Measurements from ENCODE around the gene PLEKHA1. TPM values are rescaled to one million over a fixed set of nuclear protein-coding genes. Genes with fewer than 3 reads are reported as not detected.

Gene PLEKHA1
- total RNA-seq, 2 donors from 2014 or later: 7.0 to 8.7 TPM

- ATAC-seq: no peak
- Mint-ChIP-seq H3K27ac (peak overlapping the region in 1 of 2 donors; percentile 54), H3K36me3 (peaks cover 7% of the 10 kb centered on the region in 2 donors), H3K9me3 (peaks cover 6% of the 10 kb centered on the region in 2 donors)
- DNase-seq (ENCODE audit: low spot score in 2 of 2): no peak
Observed at GRCh38 chr10:122363311-122363710, 11.2 kb upstream of the PLEKHA1 start.

- DNase-seq (ENCODE audit: low spot score in 2 of 2): no peak
- Mint-ChIP-seq H3K27ac (no peak overlapping the region), H3K36me3 (peaks cover 1% of the 10 kb centered on the region in 2 donors), H3K9me3 (peaks cover under 1% of the 10 kb centered on the region in 2 donors)
- ATAC-seq: no peak
Observed at GRCh38 chr10:122363722-122364463, 10.6 kb upstream of the PLEKHA1 start.

GRCh38 chr10:122368502-122369254 is 5.8 kb upstream of the PLEKHA1 start:
- no peak for DNase-seq (ENCODE audit: low spot score in 2 of 2)
- H3K9me3 Mint-ChIP-seq: no peaks in the 10 kb centered on the region
- ATAC-seq: no peak
- H3K36me3 Mint-ChIP-seq: no peaks in the 10 kb centered on the region
- H3K27ac Mint-ChIP-seq: no peak overlapping the region

- Mint-ChIP-seq H3K36me3 (peaks cover 0 to 5% of the 10 kb centered on the region in 2 donors), H3K27ac (peak overlapping the region in 1 of 2 donors; percentile 41), H3K9me3 (no peaks in the 10 kb centered on the region)
- DNase-seq (ENCODE audit: low spot score in 2 of 2) (no peak), ATAC-seq (no peak)
Observed at GRCh38 chr10:122373108-122373507, 1.4 kb upstream of the PLEKHA1 start.

GRCh38 chr10:122373721-122374120 is 787 bp upstream of the PLEKHA1 start:
- H3K27ac Mint-ChIP-seq: peak overlapping the region; percentile 41 to 78
- peaks cover 0 to 5% of the 10 kb centered on the region in 2 donors for H3K36me3 Mint-ChIP-seq
- H3K9me3 Mint-ChIP-seq: no peaks in the 10 kb centered on the region
- DNase-seq (ENCODE audit: low spot score in 2 of 2): no peak
- no peak for ATAC-seq

GRCh38 chr10:122374859-122375678 is 561 bp downstream of the PLEKHA1 start:
- peak; percentile 65 to 69 for ATAC-seq
- DNase-seq (ENCODE audit: low spot score in 2 of 2): peak; percentile 70 to 89
- Mint-ChIP-seq H3K27ac (peak overlapping the region; percentile 91 to 98), H3K9me3 (peaks cover 0 to 1% of the 10 kb centered on the region in 2 donors), H3K36me3 (peaks cover 5 to 8% of the 10 kb centered on the region in 2 donors)

GRCh38 chr10:122375679-122376160 is 1.2 kb downstream of the PLEKHA1 start:
- no peak for DNase-seq (ENCODE audit: low spot score in 2 of 2)
- peaks cover 0 to 5% of the 10 kb centered on the region in 2 donors for H3K9me3 Mint-ChIP-seq
- peaks cover 5 to 14% of the 10 kb centered on the region in 2 donors for H3K36me3 Mint-ChIP-seq
- peak overlapping the region; percentile 91 to 98 for H3K27ac Mint-ChIP-seq
- ATAC-seq: no peak

- Mint-ChIP-seq H3K27ac (no peak overlapping the region), H3K9me3 (peaks cover 0 to 12% of the 10 kb centered on the region in 2 donors), H3K36me3 (peaks cover 5 to 21% of the 10 kb centered on the region in 2 donors)
- no peak for ATAC-seq
- DNase-seq (ENCODE audit: low spot score in 2 of 2): no peak
Observed at GRCh38 chr10:122376364-122376961, 2.0 kb downstream of the PLEKHA1 start.

- DNase-seq (ENCODE audit: low spot score in 2 of 2) (no peak), ATAC-seq (no peak)
- H3K36me3 Mint-ChIP-seq: peaks cover 5 to 24% of the 10 kb centered on the region in 2 donors
- H3K27ac Mint-ChIP-seq: no peak overlapping the region
- peaks cover 0 to 13% of the 10 kb centered on the region in 2 donors for H3K9me3 Mint-ChIP-seq
Observed at GRCh38 chr10:122379041-122379440, 4.5 kb downstream of the PLEKHA1 start.

- Mint-ChIP-seq H3K9me3 (peaks cover 0 to 13% of the 10 kb centered on the region in 2 donors), H3K27ac (no peak overlapping the region), H3K36me3 (peaks cover 5 to 24% of the 10 kb centered on the region in 2 donors)
- DNase-seq (ENCODE audit: low spot score in 2 of 2) (no peak), ATAC-seq (no peak)
Observed at GRCh38 chr10:122379537-122379936, 5.0 kb downstream of the PLEKHA1 start.

GRCh38 chr10:122380703-122381102 is 6.2 kb downstream of the PLEKHA1 start:
- H3K27ac Mint-ChIP-seq: no peak overlapping the region
- H3K36me3 Mint-ChIP-seq: peaks cover 0 to 24% of the 10 kb centered on the region in 2 donors

GRCh38 chr10:122381680-122382079 is 7.2 kb downstream of the PLEKHA1 start:
- peaks cover 0 to 24% of the 10 kb centered on the region in 2 donors for H3K36me3 Mint-ChIP-seq
- H3K9me3 Mint-ChIP-seq: peaks cover 0 to 13% of the 10 kb centered on the region in 2 donors
- DNase-seq (ENCODE audit: low spot score in 2 of 2) (no peak), ATAC-seq (no peak)
- no peak overlapping the region for H3K27ac Mint-ChIP-seq

More at GRCh38 chr10:122380703-122381102, 6.2 kb downstream of the PLEKHA1 start:
- ATAC-seq (no peak), DNase-seq (ENCODE audit: low spot score in 2 of 2) (no peak)
- peaks cover 0 to 13% of the 10 kb centered on the region in 2 donors for H3K9me3 Mint-ChIP-seq

- H3K27ac Mint-ChIP-seq: no peak overlapping the region
Observed at GRCh38 chr10:122386514-122386913, 12.0 kb downstream of the PLEKHA1 start.

GRCh38 chr10:122387572-122387971 is 13.1 kb downstream of the PLEKHA1 start:
- H3K27ac Mint-ChIP-seq: no peak overlapping the region
- H3K9me3 Mint-ChIP-seq: peaks cover 0 to 3% of the 10 kb centered on the region in 2 donors
- peaks cover 12 to 13% of the 10 kb centered on the region in 2 donors for H3K36me3 Mint-ChIP-seq
- ATAC-seq: no peak
- DNase-seq (ENCODE audit: low spot score in 2 of 2): no peak

More at GRCh38 chr10:122386514-122386913, 12.0 kb downstream of the PLEKHA1 start:
- Mint-ChIP-seq H3K9me3 (peaks cover 0 to 4% of the 10 kb centered on the region in 2 donors), H3K36me3 (peaks cover 13 to 14% of the 10 kb centered on the region in 2 donors)
- ATAC-seq (no peak), DNase-seq (ENCODE audit: low spot score in 2 of 2) (no peak)

GRCh38 chr10:122388287-122388997 is 13.9 kb downstream of the PLEKHA1 start:
- peaks cover 12 to 13% of the 10 kb centered on the region in 2 donors for H3K36me3 Mint-ChIP-seq
- ATAC-seq (peak; percentile 87 to 92), DNase-seq (ENCODE audit: low spot score in 2 of 2) (peak in 1 of 2 donors; percentile 18)
- H3K27ac Mint-ChIP-seq: peak overlapping the region; percentile 28 to 76
- peaks cover 0 to 3% of the 10 kb centered on the region in 2 donors for H3K9me3 Mint-ChIP-seq

Measured in activated naive CD4-positive, alpha-beta T cell treated with anti-CD3 and anti-CD28 coated beads, Interleukin-2, amount 50 U/mL, for 72 hours (primary cell).